Measurements from ENCODE around the gene DNAJC18. TPM values are rescaled to one million over a fixed set of nuclear protein-coding genes. Genes with fewer than 3 reads are reported as not detected.

Gene DNAJC18

DNA sequence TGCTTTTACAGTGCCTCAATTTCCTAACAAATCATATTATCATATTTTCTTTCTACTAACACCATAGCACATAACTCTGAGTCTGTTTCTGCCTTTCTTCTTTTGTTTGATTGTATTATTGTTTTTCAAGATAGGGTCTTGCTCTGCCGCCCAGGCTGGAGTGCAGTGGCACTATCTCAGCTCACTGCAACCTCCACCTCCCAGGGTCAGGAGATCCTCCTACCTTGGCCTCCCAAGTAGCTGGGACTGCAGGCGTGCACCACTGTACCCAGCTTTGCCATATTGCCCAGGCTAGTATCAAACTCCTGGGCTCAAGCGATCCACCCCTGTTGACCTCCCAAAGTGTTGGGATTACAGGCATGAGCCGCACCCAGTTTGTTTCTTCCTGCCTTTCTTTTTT is 78.9 kb downstream of the DNAJC18 start:
- Histone ChIP-seq H3K9me3 (ENCODE audit: control insufficient read depth, low read length) (no peaks in the 10 kb centered on the region), H3K27me3 (ENCODE audit: control insufficient read depth in 1 of 2, insufficient read depth in 1 of 2, low read length in 2 of 2) (no peaks in the 10 kb centered on the region), H2BK15ac (ENCODE audit: low read depth, poor library complexity, severe bottlenecking) (no peak overlapping the region), H2AFZ (ENCODE audit: low read depth, low read length) (no peak overlapping the region), H3K79me1 (replicated peaks; ENCODE audit: low read length, poor library complexity, severe bottlenecking) (peaks cover 5% of the 10 kb centered on the region), H3K4me2 (ENCODE audit: low read length, poor library complexity, severe bottlenecking) (no peak overlapping the region), H2BK12ac (ENCODE audit: low read length in 2 of 2) (no peak overlapping the region), H3K18ac (ENCODE audit: low read depth in 1 of 2, low read length in 2 of 2) (no peak overlapping the region), H3K23ac (ENCODE audit: low read length in 2 of 2) (no peak overlapping the region), H2BK5ac (ENCODE audit: low read depth, low read length, poor library complexity, severe bottlenecking) (no peak overlapping the region), H4K91ac (ENCODE audit: low read length) (no peak overlapping the region), H3K14ac (ENCODE audit: low read length in 2 of 2) (no peak overlapping the region), H3K27ac (ENCODE audit: low read length, poor library complexity, severe bottlenecking) (no peak overlapping the region), H3K9ac (ENCODE audit: low read length) (no peak overlapping the region), H3K4me1 (ENCODE audit: control insufficient read depth, insufficient read depth, low read depth, low read length) (peaks cover 6% of the 10 kb centered on the region), H4K8ac (ENCODE audit: low read length) (no peak overlapping the region), H2AK5ac (ENCODE audit: low read length, severe bottlenecking) (no peak overlapping the region), H2BK120ac (ENCODE audit: low read depth, low read length) (no peak overlapping the region), H3K4me3 (ENCODE audit: insufficient read depth in 1 of 2, low read depth in 1 of 2, low read length in 2 of 2) (no peak overlapping the region), H3K4ac (ENCODE audit: low read depth in 1 of 2, low read length in 2 of 2) (no peak overlapping the region), H3K36me3 (ENCODE audit: control insufficient read depth in 1 of 2, insufficient read depth in 2 of 2, low read depth in 1 of 2, low read length in 2 of 2) (peaks cover 19 to 24% of the 10 kb centered on the region in 2 experiments)
- WGBS, result 100% methylated on average over 4 of the region's 4 CpGs
- DNase-seq, result no peak

Small RNA genes within 50 kb of the gene (small RNA-seq; reads per million reads assigned to genes)
- not detected for gene RNU5B-4P (ENCODE audit: low read depth)
